T47D (cell line): ENCODE results near the gene AGK.

ENCODE experiments used
- DNase-seq, 2 experiments: peaks; one replicate each; pipeline versions ENCODE4 v3.0.0 to v3.0.0-alpha.2; 2011 to 2012; ENCODE audit warnings: low read depth in 1 of 2, low spot score in 1 of 2
- JUND ChIP-seq: IDR thresholded peaks from 2 replicates; pipeline ENCODE4 v1.6.1; 2012; ENCODE audit warnings: low read depth
- in situ Hi-C: cut with HindIII; loops from 2 replicates; pipeline ENCODE4 v1.10.0; 2016; ENCODE audit warnings: low sequenced_read_pairs, low pct_unique_long_range_greater_than_20kb

The AGK gene

GRCh38 chr7:141704112-141704511 lies 152.9 kb downstream of the AGK start:
- no peak for TF ChIP-seq JUND
- DNase-seq: no peak
- in situ Hi-C loops: no loop called here

- in situ Hi-C loops: no loop called here
- no peak for DNase-seq
- no peak for TF ChIP-seq JUND
Observed at GRCh38 chr7:141704741-141705140, 153.5 kb downstream of the AGK start.
